GM21528 (cell line): Measurements from ENCODE around the gene PYURF.
"Not testable (repeated sequence)": the region's sequence is repeated elsewhere in the genome, so short reads cannot be mapped to it uniquely, and the experiment has no call there.

Source experiments
- ATAC-seq: cut with Tn5 transposase; IDR thresholded peaks from one replicate; pipeline ENCODE4 v1.9.1; 2021; ENCODE audit warnings: mild to moderate bottlenecking, moderate library complexity; ENCODE audit not compliant: unreplicated experiment, low FRiP score

Gene PYURF, protein sequence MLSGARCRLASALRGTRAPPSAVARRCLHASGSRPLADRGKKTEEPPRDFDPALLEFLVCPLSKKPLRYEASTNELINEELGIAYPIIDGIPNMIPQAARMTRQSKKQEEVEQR

DNA sequence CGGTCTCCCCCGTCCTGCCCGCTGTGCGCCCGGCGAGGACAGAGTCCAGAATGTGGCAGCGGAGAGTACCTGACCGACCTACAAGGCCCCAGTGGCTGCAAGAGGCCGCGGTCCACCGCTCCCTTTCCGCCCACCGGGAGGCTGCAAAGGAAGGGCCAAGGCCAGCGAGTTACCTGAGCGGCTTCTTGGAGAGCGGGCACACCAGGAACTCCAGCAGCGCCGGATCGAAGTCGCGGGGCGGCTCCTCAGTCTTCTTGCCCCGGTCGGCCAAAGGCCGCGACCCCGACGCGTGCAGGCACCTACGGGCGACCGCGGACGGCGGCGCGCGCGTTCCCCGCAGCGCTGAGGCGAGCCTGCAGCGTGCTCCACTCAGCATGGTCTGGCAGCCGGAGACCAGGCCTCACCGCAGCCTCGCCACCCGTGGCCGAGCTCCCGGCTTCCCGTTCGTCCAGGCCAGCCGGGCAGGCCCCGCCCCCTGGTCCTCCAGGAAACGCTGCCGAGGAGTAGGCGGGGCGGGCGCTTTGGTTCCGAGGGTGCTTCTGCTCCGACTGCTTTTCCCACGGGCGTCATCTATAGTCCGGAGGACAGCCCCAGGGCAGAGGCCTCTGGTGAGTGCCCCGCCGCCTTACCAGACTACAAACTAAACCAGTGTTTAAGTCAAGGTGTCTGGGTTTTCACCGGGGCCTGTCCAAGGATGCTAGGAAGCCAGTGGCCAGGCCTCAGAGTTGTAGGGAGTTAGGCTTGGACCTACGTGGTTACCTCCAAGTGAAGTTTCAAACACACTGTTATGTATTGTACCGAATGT is at the start of gene PYURF:
PYURF (minus strand) TSS at position 452 of the 805 bp plus-strand sequence; CDS start at position 376, 76 bp downstream.
- ATAC-seq: peak; percentile 80

DNA sequence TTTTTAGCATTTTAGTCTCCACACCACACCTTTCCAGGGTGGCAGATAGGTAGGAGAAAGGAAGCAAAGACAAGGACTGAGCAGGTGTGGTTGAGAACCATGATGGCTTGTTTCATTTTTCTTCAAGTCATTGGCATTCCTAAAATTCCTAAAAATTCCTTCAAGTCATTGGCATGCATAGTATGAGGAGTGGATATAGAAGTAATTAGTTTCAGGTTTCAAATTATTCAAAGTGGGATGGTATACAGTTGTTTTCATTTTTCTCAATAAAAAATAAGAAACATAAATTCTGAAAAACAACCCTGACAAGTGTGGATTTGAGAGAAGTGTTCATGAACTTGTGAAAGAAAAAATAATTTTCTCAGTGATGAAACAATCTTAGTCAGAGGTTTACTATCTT is 46.4 kb upstream of the PYURF start:
- ATAC-seq: no peak

DNA sequence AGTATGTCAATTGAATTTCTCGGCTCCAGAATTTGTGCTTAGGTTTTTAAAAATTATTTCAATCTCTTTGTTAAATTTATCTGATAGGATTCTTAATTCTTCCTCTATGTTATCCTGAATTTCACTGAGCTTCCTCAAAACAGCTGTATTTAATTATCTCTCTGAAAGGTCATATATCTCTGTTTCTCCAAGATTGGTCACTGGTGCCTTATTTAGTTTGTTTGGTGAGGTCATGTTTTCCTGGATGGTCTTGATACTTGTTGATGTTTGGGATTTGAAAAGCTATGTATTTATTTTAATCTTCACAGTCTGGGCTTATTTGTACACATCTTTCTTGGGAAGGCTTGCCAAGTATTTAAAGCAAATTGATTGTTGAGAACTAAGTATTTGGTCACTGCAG is 44.0 kb upstream of the PYURF start:
- ATAC-seq: no peak

DNA sequence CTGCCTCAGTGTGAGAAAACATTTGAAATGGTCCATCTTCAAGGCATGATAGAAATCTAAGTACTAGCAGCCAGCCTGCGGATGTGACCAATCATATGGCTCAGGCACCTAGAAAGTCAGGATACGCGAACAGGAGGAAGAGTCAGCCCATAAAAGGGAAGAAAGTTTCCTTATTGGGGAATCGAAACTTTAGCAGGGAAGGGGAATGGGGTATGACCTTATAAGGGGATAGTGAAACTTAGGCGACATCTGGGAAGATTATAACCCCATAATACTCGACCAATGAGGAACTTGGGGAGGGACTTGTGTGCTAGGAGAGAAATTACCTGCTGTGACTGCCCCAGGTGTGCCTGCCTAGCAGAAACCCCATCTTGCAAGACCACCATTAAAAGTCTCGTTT is 26.2 kb upstream of the PYURF start:
- ATAC-seq: no peak

DNA sequence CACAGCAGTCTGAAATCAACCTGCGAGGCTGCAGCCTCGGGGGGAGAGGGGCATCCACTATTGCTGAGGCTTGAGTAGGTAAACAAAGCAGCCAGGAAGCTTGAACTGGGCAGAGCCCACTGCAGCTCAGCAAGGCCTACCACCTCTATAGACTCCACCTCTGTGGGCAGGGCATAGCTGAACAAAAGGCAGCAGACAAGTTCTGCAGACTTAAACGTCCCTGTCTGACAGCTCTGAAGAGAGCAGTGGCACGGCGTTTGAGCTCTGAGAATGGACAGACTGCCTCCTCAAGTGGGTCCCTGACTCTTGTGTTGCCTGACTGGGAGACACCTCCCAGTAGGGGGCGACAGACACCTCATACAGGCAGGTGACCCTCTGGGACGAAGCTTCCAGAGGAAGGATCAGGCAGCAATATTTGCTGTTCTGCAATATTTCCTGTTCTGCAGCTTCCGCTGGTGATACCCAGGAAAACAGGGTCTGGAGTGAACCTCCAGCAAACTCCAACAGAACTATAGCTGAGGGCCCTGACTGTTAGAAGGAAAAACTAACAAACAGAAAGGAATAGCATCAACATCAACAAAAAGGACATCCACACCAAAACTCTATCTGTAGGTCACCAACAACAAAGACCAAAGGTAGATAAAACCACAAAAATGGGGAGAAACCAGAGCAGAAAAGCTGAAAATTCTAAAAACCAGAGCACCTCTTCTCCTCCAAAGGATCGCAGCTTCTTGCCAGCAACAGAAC is 15.9 kb upstream of the PYURF start:
- ATAC-seq: not testable (repeated sequence)

DNA sequence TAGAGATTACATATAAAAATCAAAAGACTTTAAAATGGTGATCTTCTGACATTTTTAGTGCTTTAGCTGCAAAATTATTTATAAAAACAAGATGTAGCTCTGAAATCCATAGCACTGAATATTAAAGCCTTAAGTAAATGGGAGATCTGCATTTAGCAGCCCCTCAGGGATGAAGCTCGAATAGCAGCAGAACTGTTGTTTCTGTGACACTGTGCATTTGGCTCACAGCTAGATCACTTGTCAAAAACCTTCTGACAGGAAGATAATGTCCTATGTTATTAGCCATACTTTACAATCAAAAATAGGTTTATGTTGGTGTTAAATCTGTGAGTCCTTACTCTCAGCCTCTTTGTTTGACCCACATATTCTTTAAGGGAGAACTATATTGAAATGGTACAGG is 14.1 kb upstream of the PYURF start:
- no peak for ATAC-seq

DNA sequence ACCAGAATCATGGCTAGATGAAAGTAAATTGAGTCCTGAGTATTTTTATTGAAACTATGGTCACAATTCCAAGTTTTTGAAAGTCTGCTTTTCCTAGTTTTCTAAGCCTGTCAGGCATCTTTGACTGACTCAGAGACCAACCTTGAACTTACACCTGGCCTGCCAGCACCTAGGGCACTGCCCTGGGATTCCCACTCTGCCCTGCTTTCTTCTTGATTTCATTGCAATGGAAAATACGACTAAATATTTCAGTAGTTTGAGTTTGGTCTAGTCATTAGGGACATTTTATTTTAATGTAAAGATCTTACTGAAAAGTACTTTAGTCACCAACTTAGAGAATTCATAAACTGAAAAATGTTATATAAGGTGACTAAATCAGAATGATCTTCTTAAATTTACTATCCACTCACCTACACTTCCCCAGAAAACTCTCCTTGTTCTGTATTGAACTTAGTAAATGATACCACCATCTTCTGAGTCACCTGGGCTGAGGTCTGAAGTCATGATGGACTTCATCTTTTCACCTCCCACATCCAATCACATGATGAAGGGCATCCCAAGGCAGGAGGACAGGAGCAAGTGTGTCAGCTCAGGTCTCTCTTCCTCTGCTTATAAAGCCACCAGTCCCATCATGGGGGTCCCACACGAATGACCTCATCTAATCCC is 11.6 kb upstream of the PYURF start:
- ATAC-seq: no peak

DNA sequence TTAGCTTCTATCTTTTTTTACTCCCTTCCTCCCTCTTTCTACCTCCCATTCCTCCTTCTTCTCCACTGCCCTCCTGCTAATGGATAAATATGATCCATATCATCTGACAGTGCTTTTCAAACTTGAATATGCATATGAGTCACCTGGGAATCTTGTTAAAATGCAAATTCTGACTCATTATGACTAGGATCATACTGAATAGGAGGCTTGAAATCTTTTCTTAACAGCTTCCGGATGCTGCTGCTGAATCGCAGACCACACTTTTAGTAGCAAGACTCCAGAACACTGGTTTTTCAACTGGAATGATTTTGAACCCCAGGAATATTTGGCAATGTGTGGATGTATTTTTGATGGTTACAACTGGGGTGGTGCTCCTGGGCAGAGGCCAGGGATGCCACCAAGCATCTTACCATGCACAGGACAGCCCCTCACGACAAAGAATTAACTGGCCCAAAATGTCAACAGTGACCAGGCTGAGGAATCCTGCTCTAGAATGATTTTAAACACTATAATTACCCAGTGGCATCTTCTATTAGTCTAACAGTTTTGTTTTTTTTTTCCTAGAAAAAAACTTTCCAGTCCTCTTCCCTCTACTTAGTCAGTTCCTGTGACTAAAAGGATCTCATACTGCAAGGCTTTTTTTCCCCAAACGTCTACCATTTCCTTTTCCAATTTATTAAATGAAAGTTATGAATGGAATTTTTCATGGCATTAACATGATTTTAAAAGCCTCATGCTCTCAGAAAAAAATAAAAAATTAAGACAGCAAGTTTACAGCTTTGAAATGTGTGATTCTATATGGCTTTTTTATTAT is 10.6 kb upstream of the PYURF start:
- no peak for ATAC-seq

DNA sequence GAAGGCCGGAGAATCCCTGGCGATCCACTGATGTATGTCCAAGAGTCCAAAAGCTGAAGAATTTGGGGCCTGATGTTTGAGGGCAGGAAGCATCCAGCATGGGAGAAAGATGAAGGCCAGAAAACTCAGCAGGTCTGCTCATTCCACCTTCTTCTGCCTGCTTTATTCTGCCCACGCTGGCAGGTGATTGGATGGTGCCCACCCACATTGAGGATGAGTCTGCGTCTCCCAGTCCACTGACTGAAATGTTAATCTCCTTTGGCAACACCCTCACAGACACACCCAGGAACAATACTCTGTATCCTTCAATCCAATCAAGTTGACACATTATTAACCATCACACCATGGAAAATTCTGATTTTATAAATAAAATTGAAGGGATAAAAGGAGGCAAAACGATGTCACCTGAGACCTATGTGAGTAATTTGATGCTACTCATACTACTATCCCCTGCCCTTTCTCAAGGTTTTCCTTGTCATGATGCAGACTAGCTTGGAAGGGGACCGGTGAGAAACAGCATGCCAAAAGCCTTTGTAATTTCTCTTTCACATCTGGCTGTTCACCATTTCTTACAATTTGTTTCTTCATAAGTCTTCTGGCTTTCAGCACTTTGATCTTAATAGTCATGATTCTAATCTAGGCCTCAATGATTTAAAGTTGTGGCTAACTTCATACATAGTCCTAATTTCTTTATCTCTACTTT is 9.7 kb upstream of the PYURF start:
- no peak for ATAC-seq

DNA sequence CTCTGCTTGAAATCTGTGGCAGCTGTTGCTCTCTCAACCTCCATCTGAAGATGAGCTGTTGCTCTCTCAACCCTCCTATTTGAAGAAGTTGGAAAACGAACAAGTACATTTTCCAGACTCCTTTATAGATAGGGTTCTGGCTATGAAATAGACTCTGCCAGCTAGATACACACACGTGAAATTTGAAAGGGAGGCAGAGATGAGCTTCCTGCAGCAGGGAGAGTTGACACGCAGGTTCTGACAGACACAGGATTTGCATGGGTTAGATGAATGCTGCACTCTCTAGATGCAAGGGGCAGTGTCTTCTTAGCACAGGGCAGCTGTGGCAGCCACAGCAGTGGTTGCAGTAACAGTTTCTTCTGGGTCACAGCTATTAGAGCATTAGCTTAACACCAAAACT is 8.0 kb upstream of the PYURF start:
- no peak for ATAC-seq

DNA sequence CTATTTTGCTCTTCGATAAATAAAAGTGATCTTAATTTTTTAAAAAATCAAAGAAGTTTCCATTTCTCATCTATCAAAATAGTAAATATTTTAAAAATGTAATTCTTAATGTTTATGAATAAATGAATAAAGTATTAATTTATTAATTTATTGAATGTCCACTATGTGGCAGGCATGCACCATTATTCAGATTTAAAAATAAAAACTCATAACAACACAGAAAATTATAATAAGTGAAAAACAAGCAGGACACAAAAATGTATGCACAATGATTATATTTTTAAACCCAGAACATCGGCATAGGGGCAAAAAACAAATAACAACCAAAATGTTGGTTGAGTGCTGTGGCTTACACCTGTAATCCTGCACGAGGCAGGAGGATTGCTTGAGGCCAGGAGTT is 5.3 kb upstream of the PYURF start:
- ATAC-seq: no peak

DNA sequence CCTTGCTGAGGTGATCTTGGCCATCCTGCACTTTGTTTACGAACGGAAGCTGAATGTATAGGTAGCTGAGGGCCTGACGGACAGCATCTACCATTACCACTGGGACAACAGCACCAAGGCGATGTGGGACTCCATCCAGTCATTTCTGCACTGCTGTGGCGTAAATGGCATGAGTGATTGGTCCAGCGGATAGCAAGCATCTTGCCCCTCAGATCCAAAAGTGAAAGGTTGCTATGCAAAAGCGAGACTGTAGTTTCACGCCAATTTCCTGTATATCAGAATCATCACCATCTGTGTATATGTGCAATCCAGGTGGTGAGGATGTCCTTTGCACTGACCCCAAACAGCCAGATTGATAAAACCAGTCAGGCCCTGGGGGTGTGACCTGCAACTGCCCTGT is 4.2 kb upstream of the PYURF start:
- no peak for ATAC-seq

DNA sequence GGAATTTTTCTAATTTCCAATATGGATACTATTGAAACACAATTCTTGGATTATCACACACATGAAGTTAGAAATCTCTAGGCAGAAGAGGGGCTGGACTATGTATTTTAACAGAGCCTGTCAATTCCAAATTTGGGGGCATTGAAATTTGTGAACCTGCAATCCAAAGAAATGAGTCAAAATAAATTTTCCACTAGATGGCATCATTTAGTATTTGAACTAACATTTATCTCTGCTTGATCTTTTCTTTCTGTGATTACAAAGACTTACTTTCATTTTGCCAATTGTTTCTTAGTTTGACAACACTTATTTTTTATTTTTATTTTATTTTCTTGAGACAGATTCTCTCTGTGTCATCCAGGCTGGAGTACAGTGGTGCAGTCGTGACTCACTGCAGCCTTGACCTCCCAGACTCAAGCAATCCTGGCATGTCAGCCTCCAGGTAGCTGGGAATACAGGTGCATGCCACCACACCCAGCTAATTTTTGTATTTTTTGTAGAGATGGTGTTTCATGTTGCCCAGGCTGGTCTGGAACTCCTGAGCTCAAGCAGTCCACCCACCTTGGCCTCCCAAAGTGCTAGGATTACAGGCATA is 2.7 kb upstream of the PYURF start:
- no peak for ATAC-seq

DNA sequence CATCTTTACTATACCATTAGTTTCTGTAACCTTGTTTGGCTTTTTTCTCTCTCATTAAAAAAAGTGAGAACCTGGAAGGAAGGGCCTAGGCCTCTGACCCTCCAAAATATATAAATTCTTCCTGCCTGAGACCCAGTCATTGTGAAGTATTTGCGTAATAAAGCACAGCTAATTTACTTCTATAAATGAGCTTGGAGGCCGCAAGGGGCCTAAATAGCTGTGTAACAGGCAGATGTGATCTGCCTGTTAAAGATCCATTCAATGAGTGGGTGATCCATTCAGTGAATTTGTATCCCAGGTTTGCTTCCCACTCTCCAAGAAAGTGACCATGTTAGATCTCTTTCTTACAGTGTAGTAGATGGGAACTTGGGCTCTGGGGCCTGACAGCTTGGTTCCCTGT is 595 bp upstream of the PYURF start:
- no peak for ATAC-seq

DNA sequence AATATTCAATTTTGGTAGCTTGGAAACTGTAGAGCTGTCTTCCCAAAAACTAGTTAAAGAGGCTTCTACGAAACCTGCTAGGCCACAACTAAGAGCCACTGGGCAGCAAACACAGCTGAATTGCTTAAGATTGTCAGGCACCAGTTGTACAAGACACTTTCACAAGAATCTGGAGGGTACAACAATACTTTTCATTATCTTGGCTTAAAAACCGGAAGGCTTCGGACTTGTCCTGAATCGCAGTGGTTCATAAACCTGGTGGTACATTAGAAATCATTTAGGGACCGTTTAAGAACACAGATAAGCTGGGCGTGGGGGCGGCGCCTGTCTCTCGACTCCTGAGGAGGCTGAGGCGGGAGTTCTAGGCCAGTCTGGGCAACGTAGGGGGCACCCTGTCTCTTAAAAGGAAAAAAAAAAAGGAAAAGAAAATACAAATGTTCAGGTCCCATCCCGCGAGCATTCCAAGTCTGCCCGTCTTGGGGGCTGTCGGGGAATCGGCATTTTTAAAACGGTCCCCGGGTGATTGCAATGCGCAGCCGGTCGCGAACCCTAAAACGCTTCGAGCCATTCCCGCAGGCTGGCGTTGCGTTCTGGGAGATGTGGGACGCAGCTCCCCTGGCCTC is 763 bp downstream of the PYURF start:
- no peak for ATAC-seq

DNA sequence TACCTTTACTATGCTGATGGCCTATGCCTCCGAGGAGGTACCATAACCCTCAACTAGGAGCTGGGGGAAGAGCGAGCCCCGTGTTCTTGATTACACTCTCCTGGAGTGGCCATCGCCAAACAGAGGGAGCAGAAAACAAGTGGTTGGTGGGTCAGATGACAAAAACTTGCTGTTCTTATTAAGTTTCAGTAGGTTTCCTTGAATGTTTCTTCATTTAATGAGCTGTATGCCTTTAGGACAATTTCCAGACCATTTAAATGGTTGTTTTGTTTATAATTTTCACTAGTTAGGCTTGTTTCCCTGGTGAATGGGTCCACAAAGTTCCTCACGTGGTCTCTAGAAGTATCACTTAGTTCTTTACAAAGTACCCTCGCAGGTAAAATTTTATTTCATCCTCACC is 4.7 kb downstream of the PYURF start:
- no peak for ATAC-seq

DNA sequence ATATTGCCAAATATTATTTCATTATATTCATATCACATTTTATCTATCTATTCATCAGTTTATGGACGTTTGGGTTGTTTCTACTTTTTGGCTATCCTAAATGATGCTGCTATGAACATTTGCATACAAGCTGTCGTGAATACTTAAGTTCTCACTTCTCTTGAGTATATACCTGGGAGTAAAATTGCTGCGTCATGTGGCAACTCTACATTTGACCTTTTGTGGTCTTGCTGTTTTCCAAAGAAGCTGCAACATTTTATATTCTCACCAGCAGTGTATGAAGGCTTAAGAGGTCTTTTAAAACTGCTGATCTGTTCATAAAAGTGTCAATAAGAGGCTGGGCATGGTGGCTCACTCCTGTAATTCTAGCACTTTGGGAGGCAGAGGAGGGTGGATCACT is 5.8 kb downstream of the PYURF start:
- no peak for ATAC-seq

DNA sequence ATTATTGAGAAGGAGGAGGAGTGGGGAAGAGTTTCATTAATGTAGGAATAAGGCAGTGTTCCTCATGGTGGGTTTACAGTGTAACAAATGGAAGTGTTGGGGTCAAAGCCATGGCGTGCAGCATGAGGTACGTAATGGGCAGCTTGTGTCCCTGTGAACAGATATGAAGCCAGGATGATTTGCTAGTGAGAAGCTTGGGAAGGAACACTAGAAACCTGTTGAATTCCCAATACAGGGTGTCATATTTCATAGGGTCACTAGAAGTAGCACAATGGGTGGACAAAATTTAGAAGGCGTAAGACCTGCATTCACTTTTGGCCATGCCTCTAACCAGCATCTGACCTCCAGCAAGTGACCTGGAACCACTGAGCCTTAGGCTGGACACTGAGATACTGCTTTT is 6.8 kb downstream of the PYURF start:
- ATAC-seq: no peak
